ENCODE data around the gene ZNRF4.
"Not testable (repeated sequence)": the region's sequence is repeated elsewhere in the genome, so short reads cannot be mapped to it uniquely, and the experiment has no call there.

Gene ZNRF4

DNA sequence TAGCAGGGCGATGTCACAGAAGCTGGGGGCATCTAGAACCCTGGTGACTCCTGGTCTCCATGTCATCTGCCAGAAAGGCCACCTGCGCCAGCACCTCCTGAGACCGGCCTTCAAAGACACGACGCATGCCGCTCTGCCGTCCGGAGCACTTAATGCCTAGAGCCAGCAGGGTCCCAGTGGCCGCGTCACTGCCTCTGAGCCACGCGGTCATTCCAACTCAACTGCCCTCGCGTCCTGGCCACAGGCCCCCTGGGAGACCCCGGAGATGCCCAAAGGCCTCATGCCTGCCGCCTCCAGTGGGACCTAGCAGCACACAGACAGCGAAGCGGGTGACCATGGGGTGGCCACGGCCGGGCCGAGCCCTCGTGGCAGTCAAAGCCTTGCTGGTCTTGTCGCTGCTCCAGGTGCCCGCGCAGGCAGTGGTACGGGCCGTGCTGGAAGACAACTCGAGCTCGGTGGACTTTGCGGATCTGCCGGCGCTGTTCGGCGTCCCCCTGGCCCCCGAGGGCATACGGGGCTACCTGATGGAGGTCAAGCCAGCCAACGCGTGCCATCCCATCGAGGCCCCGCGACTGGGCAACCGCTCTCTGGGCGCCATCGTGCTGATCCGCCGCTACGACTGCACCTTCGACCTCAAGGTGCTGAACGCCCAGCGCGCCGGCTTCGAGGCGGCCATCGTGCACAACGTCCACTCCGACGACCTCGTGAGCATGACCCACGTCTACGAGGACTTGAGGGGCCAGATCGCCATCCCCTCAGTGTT lies at the start of gene ZNRF4:
TSS of gene ZNRF4 (plus strand) at position 51 of the 763 bp plus-strand sequence. CDS start at position 126, 75 bp downstream.
- DNase-seq = no peak

DNA sequence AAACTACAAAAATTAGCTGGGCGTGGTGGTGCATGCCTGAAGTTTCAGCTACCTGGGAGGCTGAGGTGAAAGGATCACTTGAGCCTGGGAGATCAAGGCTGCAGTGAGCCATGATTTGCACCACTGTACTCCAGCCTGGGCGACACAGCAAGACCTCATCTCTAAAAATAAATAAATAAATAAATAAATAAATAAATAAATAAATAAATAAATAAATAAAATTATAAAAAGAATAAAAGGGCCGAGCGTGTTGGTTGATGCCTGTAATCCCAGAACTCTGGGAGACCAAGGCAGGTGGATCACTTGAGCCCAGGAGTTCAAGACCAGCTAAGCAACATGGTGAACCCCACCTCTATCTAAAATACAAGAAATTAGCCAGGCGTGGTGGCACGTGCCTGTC lies 49.0 kb upstream of the ZNRF4 start:
- DNase-seq = not testable (repeated sequence)

DNA sequence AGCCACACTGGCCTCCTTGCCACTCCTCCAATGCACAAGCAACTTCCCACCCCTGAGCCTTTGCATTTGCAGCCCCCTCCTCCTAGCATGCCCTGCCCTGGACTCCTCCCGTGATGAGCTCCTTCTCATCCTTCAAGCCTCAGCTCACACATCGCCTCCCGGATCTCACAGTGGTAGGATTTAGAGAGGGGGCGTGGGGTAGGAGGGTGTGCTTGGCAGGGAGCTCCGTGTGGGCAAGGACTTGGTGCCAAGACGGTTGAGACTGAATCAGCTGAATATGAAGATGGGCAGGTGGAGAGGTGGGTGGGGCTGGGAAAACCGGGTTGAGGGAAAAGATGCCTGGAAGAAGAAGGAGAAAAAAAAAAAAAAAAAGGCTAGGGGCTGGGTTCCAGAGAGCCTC lies 48.4 kb upstream of the ZNRF4 start:
- no peak for DNase-seq

DNA sequence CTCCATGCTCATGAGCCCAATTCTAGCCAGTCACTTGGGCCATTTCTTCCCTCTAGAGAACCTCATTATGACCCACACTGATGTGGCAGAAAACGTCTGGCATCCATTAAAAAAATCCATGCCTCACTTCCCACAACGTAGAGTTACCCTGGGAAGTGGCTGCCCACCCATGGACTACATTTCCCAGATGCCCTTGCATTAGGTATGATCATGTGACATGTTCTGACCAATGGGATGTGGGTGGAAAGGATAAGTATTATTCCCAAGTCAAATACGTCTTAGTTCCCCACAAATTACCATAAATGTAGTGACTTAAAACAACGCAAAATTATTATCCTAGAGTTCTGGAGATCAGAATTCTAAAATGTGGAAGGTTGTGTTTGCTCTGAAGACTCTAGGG lies 47.9 kb upstream of the ZNRF4 start:
- no peak for DNase-seq

- DNase-seq = no peak
These were observed 37.5 kb upstream of the ZNRF4 start for GRCh38 chr19:5417495-5418436.

DNA sequence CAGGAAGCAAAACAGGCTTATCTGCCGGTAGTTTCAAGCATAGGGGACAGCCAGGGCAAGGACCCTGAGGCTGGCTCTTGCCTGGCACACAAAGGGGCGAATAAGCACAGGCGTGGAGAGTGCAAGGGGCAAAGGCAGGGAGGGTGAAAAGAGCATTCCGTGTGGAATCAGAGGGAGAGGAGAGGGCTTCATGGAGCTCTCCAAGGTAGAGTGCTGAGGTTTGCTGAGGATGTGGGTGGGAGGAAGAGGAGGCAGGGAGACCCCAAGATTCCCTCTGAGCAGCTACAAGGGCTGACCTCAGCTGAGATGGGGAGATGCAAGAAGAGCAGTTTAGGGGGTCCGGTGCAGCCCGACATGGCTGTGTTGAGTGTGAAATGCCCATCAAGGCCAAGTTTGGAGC lies 36.5 kb upstream of the ZNRF4 start:
- DNase-seq = no peak

- DNase-seq = no peak
These were observed 34.3 kb upstream of the ZNRF4 start for GRCh38 chr19:5420953-5421352.

DNA sequence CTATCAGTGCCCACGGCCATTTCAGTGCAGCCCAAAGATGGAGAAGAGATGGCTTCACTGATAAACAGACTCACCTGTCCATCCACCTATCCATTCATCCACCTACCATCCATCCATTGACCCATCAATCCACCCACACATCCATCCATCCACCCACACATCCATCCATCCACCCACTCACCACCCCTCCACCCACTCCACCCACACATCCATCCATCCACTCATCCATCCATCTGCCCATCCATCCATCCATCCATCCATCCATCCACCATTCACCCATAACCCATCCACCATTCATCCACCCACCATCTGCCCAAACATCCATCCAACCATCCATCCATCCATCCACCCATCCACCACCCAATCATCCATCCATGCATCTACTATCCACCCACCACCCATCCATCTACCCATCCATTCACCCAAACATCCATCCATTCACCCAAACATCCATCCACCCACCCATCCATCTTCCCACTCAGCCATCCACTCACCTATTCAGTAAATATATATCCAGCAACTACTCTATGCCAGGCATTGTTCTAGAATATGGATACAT lies 31.6 kb upstream of the ZNRF4 start:
- no peak for DNase-seq

- no peak for DNase-seq
These were observed 30.8 kb upstream of the ZNRF4 start for GRCh38 chr19:5424192-5424973.

GRCh38 chr19:5425260-5425659 lies 30.0 kb upstream of the ZNRF4 start:
- no peak for DNase-seq

DNA sequence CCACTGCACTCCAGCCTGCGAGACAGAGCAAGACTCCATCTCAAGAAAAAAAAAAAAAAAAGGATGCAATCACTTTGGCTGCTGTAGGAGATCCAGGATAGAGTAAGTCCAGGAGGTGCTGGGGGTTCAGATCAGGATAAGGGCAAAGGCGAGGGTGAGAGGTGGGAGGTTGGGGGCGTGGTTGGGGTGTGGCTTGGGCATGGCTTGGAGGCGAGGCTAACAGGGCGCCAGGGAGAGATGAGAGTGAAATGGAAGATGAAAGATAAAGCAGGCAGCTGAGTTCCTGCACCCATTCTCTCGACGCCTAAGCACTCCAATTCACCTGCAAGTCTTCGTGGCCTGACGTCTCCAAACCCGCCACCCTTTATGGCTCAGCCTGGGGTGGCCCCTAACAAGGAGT lies 25.0 kb upstream of the ZNRF4 start:
- DNase-seq = no peak

DNA sequence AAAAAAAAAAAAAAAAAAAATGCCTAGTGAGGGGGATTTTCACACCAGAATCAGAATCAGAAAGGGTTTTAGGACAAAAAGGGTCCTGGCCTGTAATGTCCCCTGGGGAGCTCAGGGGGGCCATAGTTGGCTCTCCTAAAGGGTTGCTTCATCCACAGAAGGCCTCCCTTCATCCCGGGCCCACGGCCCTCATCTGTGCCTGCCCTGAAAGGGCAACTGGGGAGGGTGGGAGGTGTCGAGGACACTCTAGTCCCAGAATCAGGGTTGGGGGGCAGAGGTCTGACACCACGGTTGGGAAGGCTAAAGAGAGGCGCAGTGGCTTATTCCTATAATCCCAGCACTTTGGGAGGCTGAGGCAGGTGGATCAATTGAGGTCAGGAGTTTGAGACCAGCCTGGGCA lies 22.5 kb upstream of the ZNRF4 start:
- DNase-seq = no peak

- no peak for DNase-seq
These were observed 20.8 kb upstream of the ZNRF4 start for GRCh38 chr19:5434351-5434917.

GRCh38 chr19:5434970-5435641 lies 20.1 kb upstream of the ZNRF4 start:
- DNase-seq = peak; percentile 81

DNA sequence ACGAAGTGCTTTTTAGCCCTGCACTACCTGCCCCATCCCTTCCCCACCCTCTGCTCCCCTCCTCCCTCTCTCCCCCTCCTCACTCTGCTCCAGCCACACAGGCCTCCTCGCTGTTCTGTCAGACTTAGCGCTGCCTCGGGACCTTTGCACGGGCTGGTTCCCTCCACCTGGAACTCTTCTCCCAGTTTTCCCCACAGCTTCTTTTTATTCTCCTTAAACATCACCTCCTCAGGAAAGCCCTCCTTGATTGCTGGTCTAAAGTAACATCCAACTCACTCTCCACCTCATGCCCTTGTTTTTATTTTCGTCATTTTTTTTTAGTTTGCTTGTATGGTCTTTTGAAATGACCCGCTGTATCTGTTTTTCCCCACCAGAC lies 19.6 kb upstream of the ZNRF4 start:
- no peak for DNase-seq

GRCh38 chr19:5436106-5436947 lies 18.9 kb upstream of the ZNRF4 start:
- peak; percentile 25 for DNase-seq

- no peak for DNase-seq
These were observed 18.3 kb upstream of the ZNRF4 start for GRCh38 chr19:5436948-5437306.

DNA sequence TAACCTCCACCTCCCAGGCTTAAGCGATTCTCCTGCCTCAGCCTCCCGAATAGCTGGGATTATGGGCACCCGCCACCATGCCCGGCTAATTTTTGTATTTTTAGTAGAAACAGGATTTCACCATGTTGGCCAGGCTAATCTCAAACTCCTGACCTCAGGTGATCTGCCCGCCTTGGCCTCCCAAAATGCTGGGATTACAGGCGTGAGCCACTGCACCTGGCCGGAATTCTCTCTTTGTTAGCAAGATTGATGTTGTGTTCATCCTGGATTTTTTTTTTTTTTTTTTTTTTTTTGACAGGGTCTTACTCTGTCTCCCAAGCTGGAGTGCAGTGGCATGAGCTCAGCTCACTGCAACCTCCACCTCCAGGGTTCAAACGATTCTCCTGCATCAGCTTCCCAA lies 16.5 kb upstream of the ZNRF4 start:
- not testable (repeated sequence) for DNase-seq

- no peak for DNase-seq
These were observed 15.8 kb upstream of the ZNRF4 start for GRCh38 chr19:5439452-5439851.

DNA sequence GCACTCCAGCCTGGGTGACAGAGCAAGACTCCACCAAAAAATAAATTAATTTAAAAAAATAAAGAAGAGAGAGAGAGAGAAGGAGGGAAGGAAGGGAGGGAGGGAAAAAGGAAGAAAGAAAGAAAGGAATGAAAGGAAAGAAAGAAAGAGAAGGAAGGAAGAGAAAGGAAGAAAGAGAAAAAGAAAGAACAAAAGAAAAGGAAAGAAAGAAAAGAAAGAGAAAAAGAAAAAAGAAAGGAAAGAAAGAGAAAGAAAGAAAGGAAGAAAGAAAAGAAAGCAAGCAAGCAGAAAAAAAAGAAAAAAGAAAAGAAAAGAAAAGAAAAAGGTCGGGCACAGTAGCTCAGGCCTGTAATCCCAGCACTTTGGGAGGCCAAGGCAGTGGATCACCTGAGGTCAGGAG lies 14.9 kb upstream of the ZNRF4 start:
- DNase-seq = no peak

GRCh38 chr19:5443723-5444122 lies 11.5 kb upstream of the ZNRF4 start:
- no peak for DNase-seq

Data from amniotic stem cell (primary cell).